HG03521 (cell line): Measurements from ENCODE around the gene DHRS9.
A peak's percentile ranks its signal among the peaks of the same experiment; 100 is the strongest.

Experiments
- ATAC-seq: cut with Tn5 transposase; IDR thresholded peaks from one replicate; pipeline ENCODE4 v1.9.1; 2021; ENCODE audit warnings: mild to moderate bottlenecking, moderate library complexity; ENCODE audit not compliant: unreplicated experiment

DHRS9 gene

GRCh38 chr2:169065422-169065821 is 3.9 kb upstream of the DHRS9 start:
- no peak for ATAC-seq

- ATAC-seq, result no peak
These were observed 3.4 kb upstream of the DHRS9 start for GRCh38 chr2:169065864-169066517.

DNA sequence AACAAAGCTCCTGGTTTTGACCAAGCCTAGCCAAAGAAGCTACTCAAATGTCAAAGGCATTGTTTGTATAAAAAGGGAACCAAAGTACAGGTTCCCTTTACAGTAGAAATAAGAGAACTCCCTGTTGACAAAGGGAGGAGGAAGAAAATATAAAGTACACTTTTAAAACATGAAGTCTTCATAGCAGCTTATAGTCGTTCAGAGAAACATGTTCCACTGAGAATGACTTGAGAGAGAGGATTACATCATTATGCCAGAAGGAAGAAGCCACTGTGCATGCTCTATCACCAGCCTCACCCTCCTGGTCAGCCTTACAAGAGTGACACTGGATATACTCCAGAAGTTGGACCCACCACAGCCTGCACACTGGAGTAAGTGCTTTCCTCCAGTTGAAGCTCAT is 2.5 kb upstream of the DHRS9 start:
- ATAC-seq, result no peak

- ATAC-seq, result no peak
These were observed 470 bp downstream of the DHRS9 start for GRCh38 chr2:169069833-169070232.

GRCh38 chr2:169071455-169071854 is 2.1 kb downstream of the DHRS9 start:
- no peak for ATAC-seq

DNA sequence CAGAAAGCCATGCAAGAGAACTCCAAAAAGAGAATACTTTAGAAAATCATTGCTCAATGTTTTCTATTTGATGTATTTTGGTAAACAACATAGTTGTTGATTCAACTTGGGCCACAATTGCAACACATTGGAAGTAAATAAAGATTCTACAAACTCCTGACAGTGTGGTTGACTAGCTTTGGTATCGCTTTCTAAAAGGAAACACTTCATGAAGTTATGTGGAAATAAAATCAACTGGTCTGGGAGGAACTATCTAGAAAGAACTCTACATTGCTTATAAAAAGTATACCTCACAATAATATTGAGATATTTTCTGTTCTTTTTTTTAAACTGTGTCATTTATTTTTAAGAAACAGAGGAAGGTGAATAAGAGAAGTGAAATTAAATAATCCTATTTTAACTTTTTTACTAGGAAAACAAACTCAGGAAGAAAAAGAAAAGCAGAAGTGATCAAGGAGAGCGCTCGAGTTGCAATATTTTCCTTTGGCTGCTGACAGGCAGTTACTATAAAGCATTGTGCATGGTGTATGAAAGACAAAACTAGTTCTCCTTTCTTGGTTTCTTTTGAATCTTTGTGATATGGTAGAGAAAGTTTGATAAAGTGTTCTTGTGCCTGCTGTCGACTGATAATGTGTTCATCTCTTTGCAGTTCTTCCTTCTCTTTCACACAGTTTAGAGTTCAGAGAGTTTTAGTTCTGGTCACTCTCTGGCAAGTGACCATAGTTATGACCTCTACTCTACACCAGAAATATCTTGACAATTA is 3.0 kb downstream of the DHRS9 start:
- ATAC-seq, result no peak

GRCh38 chr2:169073211-169073962 is 4.0 kb downstream of the DHRS9 start:
- ATAC-seq, result no peak

DNA sequence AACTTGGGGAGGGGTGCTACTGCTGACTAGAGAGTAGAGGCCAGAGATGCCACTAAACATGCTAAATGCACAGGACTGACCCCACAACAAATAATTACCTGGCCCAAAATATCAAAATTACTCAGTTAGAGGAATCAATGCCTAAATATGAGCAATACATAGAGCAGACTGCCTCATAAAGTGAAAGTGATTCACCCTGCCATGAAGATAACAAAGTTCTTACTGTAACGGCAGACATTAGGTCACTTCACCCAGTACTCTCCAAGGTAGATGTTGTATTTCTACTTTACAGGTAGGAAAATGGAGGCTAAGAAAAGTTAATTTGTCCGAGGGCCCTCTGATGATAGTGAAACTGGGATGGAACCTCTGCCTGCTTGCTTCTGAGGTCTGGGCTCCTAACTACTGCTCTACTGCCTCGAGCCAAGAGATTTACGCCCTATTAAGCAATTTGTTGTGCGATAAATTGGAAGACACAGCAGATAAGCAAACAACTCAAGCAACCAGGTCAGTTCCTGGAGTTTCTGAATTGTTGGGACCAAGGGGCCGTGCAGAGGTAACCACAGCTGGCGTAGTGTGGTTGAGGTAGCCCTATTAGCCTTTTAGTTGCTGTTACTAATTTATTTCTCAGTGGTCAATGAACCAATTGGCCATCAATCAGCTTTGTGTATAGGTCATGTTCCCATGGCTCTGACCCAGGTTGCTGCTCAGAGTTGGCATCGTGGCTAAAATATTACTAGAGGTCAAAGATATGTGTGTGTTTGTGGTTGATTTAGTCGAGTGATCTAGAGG is 4.8 kb downstream of the DHRS9 start:
- ATAC-seq, result peak; percentile 41

- no peak for ATAC-seq
These were observed 8.4 kb downstream of the DHRS9 start for GRCh38 chr2:169077674-169078240.

GRCh38 chr2:169080250-169081069 is 11.1 kb downstream of the DHRS9 start:
- ATAC-seq, result peak; percentile 66

DNA sequence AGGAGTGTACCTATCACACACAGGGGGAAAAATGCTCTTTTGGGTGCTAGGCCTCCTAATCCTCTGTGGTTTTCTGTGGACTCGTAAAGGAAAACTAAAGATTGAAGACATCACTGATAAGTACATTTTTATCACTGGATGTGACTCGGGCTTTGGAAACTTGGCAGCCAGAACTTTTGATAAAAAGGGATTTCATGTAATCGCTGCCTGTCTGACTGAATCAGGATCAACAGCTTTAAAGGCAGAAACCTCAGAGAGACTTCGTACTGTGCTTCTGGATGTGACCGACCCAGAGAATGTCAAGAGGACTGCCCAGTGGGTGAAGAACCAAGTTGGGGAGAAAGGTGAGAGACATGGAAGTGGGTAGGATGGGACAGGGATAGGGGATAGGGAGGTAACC is 12.2 kb downstream of the DHRS9 start:
- no peak for ATAC-seq

DNA sequence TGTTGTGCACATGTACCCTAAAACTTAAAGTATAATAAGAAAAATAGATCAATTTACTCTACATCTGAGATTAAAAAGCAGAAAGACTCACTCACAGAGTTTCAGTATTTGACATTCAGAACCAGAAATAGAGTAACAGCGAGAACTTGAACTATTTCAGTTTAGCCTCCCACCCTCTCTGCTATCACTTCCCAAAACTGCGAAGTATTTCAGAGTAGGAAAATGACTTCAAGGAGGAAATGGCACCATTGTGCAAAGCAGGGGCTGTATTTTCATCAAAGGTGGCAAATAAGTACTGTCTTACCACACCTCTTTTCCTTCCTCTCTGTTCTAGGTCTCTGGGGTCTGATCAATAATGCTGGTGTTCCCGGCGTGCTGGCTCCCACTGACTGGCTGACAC is 13.6 kb downstream of the DHRS9 start:
- ATAC-seq, result no peak

GRCh38 chr2:169086893-169087467 is 17.6 kb downstream of the DHRS9 start:
- no peak for ATAC-seq

- no peak for ATAC-seq
These were observed 18.5 kb downstream of the DHRS9 start for GRCh38 chr2:169087757-169088379.

GRCh38 chr2:169089182-169089581 is 19.8 kb downstream of the DHRS9 start:
- no peak for ATAC-seq

DNA sequence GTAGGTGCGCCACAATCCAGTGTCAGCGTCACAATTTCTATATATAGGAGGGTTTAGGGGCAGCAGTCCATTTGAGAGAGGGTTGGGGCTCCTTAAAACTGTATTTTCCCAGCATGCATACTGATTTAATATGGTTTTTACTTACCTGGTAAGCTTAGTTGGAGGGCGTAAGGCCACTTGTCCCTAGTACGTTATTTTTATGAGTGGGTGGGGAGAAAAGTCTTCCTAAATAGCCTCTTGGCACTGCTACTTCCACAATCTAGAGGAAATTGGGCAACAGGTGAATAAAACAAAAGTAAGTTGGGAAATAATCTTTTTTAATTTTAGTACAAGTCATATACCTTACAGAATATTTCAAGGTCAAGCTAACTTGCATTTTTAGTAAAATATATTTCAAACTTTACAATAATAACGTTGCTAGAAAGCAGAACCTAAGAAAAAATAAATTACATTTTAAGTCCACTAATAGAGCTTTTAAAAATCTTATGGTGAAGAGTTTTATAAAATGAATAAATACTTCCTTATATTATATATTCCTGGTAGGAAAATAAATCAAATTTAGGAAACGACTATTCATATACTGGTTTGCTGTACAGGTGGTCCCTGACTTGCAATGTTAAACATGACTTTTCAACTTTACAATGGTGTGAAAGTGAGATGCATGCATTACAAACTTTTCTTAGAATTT is 20.9 kb downstream of the DHRS9 start:
- no peak for ATAC-seq

DNA sequence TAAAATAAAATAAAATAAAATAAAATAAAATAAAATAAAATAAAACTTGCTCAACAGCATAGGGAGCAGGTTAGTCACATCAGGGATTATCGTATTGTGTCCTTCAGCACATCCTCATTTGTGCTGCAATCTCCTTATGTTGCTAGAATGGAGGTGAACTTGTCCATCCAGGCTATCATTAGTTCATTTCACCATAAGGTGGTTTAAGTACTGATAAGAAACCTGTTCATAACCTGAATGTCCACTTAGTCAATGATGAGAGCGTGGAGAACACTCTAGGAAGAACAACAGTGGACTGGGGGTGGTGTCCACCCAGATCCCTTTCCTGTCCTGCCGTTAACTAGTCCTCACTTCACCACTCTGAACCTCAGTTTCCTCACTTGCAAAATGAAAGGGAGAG is 21.9 kb downstream of the DHRS9 start:
- no peak for ATAC-seq

DNA sequence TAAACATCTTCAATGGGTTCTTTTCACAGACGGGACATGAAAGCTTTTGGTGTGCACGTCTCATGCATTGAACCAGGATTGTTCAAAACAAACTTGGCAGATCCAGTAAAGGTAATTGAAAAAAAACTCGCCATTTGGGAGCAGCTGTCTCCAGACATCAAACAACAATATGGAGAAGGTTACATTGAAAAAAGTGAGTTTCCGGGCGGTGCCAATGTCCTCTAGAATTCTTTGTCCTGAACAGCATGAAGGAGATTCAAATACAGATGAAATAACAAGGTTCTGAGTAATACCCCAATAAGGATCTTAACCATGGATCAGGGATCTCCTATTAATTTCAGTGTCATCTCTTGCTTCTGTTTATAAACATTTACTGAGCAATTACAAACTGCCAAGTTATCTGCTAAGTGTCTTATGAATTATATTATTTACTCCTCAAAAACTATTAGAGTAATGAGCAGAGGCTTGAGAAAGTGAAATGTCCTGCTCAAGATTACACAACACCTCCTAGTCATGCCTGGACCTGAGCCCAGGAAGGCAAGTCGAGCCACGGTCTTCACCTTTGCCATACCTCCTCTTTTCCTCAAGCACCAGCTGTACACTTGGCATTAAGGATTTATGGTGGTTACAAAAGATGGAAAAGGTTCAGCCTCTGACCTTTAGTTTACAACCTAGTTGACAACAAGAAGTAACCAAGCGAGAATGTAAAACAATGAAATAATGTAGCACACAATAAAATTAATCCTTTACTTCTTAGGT is 22.6 kb downstream of the DHRS9 start:
- no peak for ATAC-seq
